Activated CD8-positive, alpha-beta T cell treated with anti-CD3 and anti-CD28 coated beads for 36 hours (primary cell): ENCODE results near the gene WEE2. TPM values are rescaled to one million over a fixed set of nuclear protein-coding genes. Genes with fewer than 3 reads are reported as not detected.
A peak's percentile ranks its signal among the peaks of the same experiment; 100 is the strongest.

ENCODE experiments used
- ATAC-seq: fragments of 200-7000 bp; cut with Tn5 transposase; one replicate; pipeline ENCODE4 v1.10.0; 2021; ENCODE audit warnings: mild to moderate bottlenecking, moderate library complexity
- CTCF ChIA-PET: fragments of 350-600 bp; sonication (Branson Sonifier 250); formaldehyde crosslinking; loops from one replicate; lab custom pipeline; 2021; ENCODE audit warnings: antibody characterized with exemption; lab: Charles Lee
- POLR2A ChIA-PET: fragments of 350-600 bp; sonication (Branson Sonifier 250); formaldehyde crosslinking; loops from one replicate; lab custom pipeline; 2021; ENCODE audit warnings: antibody characterized with exemption; lab: Charles Lee
- DNase-seq: peaks from one replicate; pipeline ENCODE4 v3.0.0-alpha.2; 2020
- H3K27ac Mint-ChIP-seq: one replicate; pipeline ENCODE4 v1.8.0; 2021; ENCODE audit warnings: mild to moderate bottlenecking, mixed read lengths
- H3K27me3 Mint-ChIP-seq: one replicate; pipeline ENCODE4 v1.8.0; 2021; ENCODE audit warnings: mixed read lengths
- H3K36me3 Mint-ChIP-seq: one replicate; pipeline ENCODE4 v1.8.0; 2021; ENCODE audit warnings: low read depth, mixed read lengths
- H3K4me1 Mint-ChIP-seq: one replicate; pipeline ENCODE4 v1.8.0; 2021; ENCODE audit warnings: low read depth, mixed read lengths
- H3K4me3 Mint-ChIP-seq: one replicate; pipeline ENCODE4 v1.8.0; 2021; ENCODE audit warnings: mild to moderate bottlenecking, moderate library complexity, mixed read lengths
- H3K9me3 Mint-ChIP-seq: one replicate; pipeline ENCODE4 v1.8.0; 2021; ENCODE audit warnings: mixed read lengths
- intact Hi-C: fragments of 100-400 bp; cut with micrococcal nuclease; formaldehyde crosslinking; loops from one replicate; pipeline ENCODE4 v1.10.0; 2022
- total RNA-seq, 2 experiments: library from RNA; stranded (reverse); gene quantifications; one replicate each; pipeline ENCODE4 v1.2.3, GENCODE V29; 2021
- TF ChIP-seq, protein P1 (sequence below): fragments of 200-600 bp; IDR thresholded peaks from one replicate; pipeline ENCODE4 v1.8.0; 2022; ENCODE audit warnings: antibody characterized with exemption, mild to moderate bottlenecking

The WEE2 gene
- total RNA-seq, 2 experiments from 2014 or later, result not detected

- H3K36me3 Mint-ChIP-seq, result peaks cover 23% of the 10 kb centered on the region
- H3K27me3 Mint-ChIP-seq, result no peaks in the 10 kb centered on the region
- ChIA-PET POLR2A (interaction anchor here (1.6 kb wide), 1 partner anchor 74 kb away, joined by 5 read pairs; the partner anchor contains the start of gene SSBP1), CTCF (interaction anchor here (1.8 to 2.8 kb wide), 2 partner anchors 9 to 11 kb away, joined by 4 to 9 read pairs; no protein-coding TSS in a partner anchor)
- H3K4me1 Mint-ChIP-seq, result peaks cover 10% of the 10 kb centered on the region
- no peak for DNase-seq
- ATAC-seq, result no peak
- H3K4me3 Mint-ChIP-seq, result no peak overlapping the region
- intact Hi-C loops, result no loop called here
- H3K27ac Mint-ChIP-seq, result peak overlapping the region; percentile 52
- H3K9me3 Mint-ChIP-seq, result no peaks in the 10 kb centered on the region
- TF ChIP-seq, protein P1, sequence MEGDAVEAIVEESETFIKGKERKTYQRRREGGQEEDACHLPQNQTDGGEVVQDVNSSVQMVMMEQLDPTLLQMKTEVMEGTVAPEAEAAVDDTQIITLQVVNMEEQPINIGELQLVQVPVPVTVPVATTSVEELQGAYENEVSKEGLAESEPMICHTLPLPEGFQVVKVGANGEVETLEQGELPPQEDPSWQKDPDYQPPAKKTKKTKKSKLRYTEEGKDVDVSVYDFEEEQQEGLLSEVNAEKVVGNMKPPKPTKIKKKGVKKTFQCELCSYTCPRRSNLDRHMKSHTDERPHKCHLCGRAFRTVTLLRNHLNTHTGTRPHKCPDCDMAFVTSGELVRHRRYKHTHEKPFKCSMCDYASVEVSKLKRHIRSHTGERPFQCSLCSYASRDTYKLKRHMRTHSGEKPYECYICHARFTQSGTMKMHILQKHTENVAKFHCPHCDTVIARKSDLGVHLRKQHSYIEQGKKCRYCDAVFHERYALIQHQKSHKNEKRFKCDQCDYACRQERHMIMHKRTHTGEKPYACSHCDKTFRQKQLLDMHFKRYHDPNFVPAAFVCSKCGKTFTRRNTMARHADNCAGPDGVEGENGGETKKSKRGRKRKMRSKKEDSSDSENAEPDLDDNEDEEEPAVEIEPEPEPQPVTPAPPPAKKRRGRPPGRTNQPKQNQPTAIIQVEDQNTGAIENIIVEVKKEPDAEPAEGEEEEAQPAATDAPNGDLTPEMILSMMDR, result no peak
These were observed 43.7 kb upstream of the WEE2 start for GRCh38 chr7:141664450-141664849.

GRCh38 chr7:141665208-141666035 lies 42.7 kb upstream of the WEE2 start:
- H3K9me3 Mint-ChIP-seq, result no peaks in the 10 kb centered on the region
- CTCF ChIA-PET, result interaction anchor here (2.8 kb wide), 1 partner anchor 10 kb away, joined by 9 read pairs; no protein-coding TSS in a partner anchor
- H3K4me3 Mint-ChIP-seq, result no peak overlapping the region
- intact Hi-C loops, result no loop called here
- DNase-seq (no peak), ATAC-seq (no peak)
- POLR2A ChIA-PET, result no interaction called here
- peaks cover 22% of the 10 kb centered on the region for H3K36me3 Mint-ChIP-seq
- H3K4me1 Mint-ChIP-seq, result peaks cover 10% of the 10 kb centered on the region
- H3K27ac Mint-ChIP-seq, result peak overlapping the region; percentile 68
- TF ChIP-seq, protein P1, result no peak
- H3K27me3 Mint-ChIP-seq, result no peaks in the 10 kb centered on the region

DNA sequence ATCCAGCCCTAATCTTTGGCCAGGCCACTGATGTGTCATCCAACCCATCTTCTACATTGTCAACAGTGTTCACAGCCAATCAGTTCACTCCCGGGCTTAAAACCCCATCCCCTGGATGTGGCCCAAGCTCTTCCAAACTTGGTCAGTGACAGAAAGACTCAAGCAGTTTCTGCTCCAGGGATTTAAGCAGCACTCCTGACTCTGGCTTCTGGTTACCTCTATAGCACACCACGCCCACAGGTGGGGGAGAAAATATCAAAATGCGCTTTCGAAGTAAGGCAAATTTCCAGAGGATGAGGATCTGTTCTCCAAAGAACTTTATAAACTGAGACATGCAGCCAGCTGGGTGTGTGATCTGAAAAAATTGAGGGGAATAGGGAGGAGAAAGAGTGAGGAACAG lies 42.1 kb upstream of the WEE2 start:
- intact Hi-C loops, result no loop called here
- POLR2A ChIA-PET, result no interaction called here
- H3K36me3 Mint-ChIP-seq, result peaks cover 19% of the 10 kb centered on the region
- peak overlapping the region; percentile 68 for H3K27ac Mint-ChIP-seq
- no peaks in the 10 kb centered on the region for H3K9me3 Mint-ChIP-seq
- CTCF ChIA-PET, result interaction anchor here (1.7 kb wide), 1 partner anchor 12 kb away, joined by 6 read pairs; no protein-coding TSS in a partner anchor
- no peaks in the 10 kb centered on the region for H3K27me3 Mint-ChIP-seq
- TF ChIP-seq, protein P1, result no peak
- ATAC-seq (no peak), DNase-seq (no peak)
- no peak overlapping the region for H3K4me3 Mint-ChIP-seq
- peaks cover 10% of the 10 kb centered on the region for H3K4me1 Mint-ChIP-seq

- no peaks in the 10 kb centered on the region for H3K9me3 Mint-ChIP-seq
- ChIA-PET CTCF (interaction anchor here (1.5 kb wide), 1 partner anchor 14 kb away, joined by 6 read pairs; no protein-coding TSS in a partner anchor), POLR2A (no interaction called here)
- peaks cover 5% of the 10 kb centered on the region for H3K4me1 Mint-ChIP-seq
- H3K27me3 Mint-ChIP-seq, result no peaks in the 10 kb centered on the region
- DNase-seq (no peak), ATAC-seq (no peak)
- intact Hi-C loops, result no loop called here
- peak overlapping the region; percentile 7 for H3K27ac Mint-ChIP-seq
- H3K36me3 Mint-ChIP-seq, result peaks cover 16% of the 10 kb centered on the region
- TF ChIP-seq, protein P1, result no peak
- H3K4me3 Mint-ChIP-seq, result no peak overlapping the region
These were observed 39.3 kb upstream of the WEE2 start for GRCh38 chr7:141668853-141669252.
